Lower leg skin (tissue), 3 donors: ENCODE results near the gene SELENOP.

ENCODE experiments used
- CTCF ChIP-seq, 3 donors: fragments of 450-650 bp; IDR thresholded peaks; one replicate each; pipeline ENCODE4 v1.5.1; 2016; ENCODE audit warnings: antibody characterized with exemption in 3 of 3, mild to moderate bottlenecking in 3 of 3, moderate library complexity in 2 of 3
- POLR2A ChIP-seq, 2 donors: fragments of 450-650 bp; IDR thresholded peaks; one replicate each; pipeline ENCODE4 v1.6.1; 2016 to 2017; ENCODE audit warnings: antibody characterized with exemption in 2 of 2, mild to moderate bottlenecking in 1 of 2, moderate library complexity in 1 of 2

- TF ChIP-seq CTCF (IDR thresholded peaks at IDR 0.05): no peak
- TF ChIP-seq POLR2A (IDR thresholded peaks at IDR 0.05): no peak
These were observed 27.5 kb upstream of the SELENOP start for GRCh38 chr5:42839196-42839595.
